Measurements from ENCODE around the gene NUDT16. TPM values are rescaled to one million over a fixed set of nuclear protein-coding genes. Genes with fewer than 3 reads are reported as not detected.

NUDT16 gene
- total and polyA plus RNA-seq, 2 donors (not counting 1 experiment from before 2014, with no cell fraction given): 6.0 to 18.8 TPM

- Histone ChIP-seq H3K9ac (ENCODE audit: insufficient read depth, low read length) (no peak overlapping the region), H4K20me1 (ENCODE audit: control insufficient read depth, extremely low read depth, insufficient read depth, low read length) (no peaks in the 10 kb centered on the region), H3K36me3 (ENCODE audit: control insufficient read depth, insufficient read depth, low read length) (no peaks in the 10 kb centered on the region), H3K4me3 (replicated peaks in 1 of 4; ENCODE audit: control extremely low read depth in 1 of 4, insufficient read depth in 1 of 4, low read depth in 3 of 4, low read length in 4 of 4) (no peak overlapping the region), H3K27ac (ENCODE audit: insufficient read depth, low read length) (no peak overlapping the region), H2AFZ (ENCODE audit: low read length) (no peak overlapping the region), H3K4me2 (ENCODE audit: extremely low read depth, insufficient read depth, low read length) (no peak overlapping the region), H3K27me3 (ENCODE audit: control insufficient read depth, insufficient read depth, low read length) (no peaks in the 10 kb centered on the region), H3K79me2 (ENCODE audit: control insufficient read depth, insufficient read depth, low read length) (no peaks in the 10 kb centered on the region), H3K9me3 (ENCODE audit: control insufficient read depth, insufficient read depth, low read depth, low read length) (no peaks in the 10 kb centered on the region), H3K4me1 (ENCODE audit: control insufficient read depth, extremely low read depth, insufficient read depth, low read length) (no peaks in the 10 kb centered on the region)
- peak in 1 of 2 donors; percentile 58 for DNase-seq (ENCODE audit: low read depth in 2 of 2)
- TF ChIP-seq CTCF (conservative IDR thresholded peaks at IDR 0.05 in 1 of 2, IDR thresholded peaks at IDR 0.05 in 1 of 2; ENCODE audit: low read depth in 1 of 2, low read length in 2 of 2): no peak
- no peak for TF ChIP-seq EZH2 (IDR thresholded peaks at IDR 0.05; ENCODE audit: low read length, missing control alignments)
Measured at GRCh38 chr3:131350506-131350905, 31.1 kb upstream of the NUDT16 start.

- DNase-seq (ENCODE audit: low read depth in 2 of 2): no peak
Measured at GRCh38 chr3:131353016-131353877, 28.3 kb upstream of the NUDT16 start.

GRCh38 chr3:131353986-131354385 lies 27.6 kb upstream of the NUDT16 start:
- Histone ChIP-seq H3K79me2 (ENCODE audit: control insufficient read depth, insufficient read depth, low read length) (no peaks in the 10 kb centered on the region), H3K36me3 (ENCODE audit: control insufficient read depth, insufficient read depth, low read length) (no peaks in the 10 kb centered on the region), H2AFZ (ENCODE audit: low read length) (no peak overlapping the region), H4K20me1 (ENCODE audit: control insufficient read depth, extremely low read depth, insufficient read depth, low read length) (no peaks in the 10 kb centered on the region), H3K4me3 (replicated peaks in 1 of 4; ENCODE audit: control extremely low read depth in 1 of 4, insufficient read depth in 1 of 4, low read depth in 3 of 4, low read length in 4 of 4) (no peak overlapping the region), H3K27me3 (ENCODE audit: control insufficient read depth, insufficient read depth, low read length) (no peaks in the 10 kb centered on the region), H3K4me1 (ENCODE audit: control insufficient read depth, extremely low read depth, insufficient read depth, low read length) (no peaks in the 10 kb centered on the region), H3K4me2 (ENCODE audit: extremely low read depth, insufficient read depth, low read length) (no peak overlapping the region), H3K27ac (ENCODE audit: insufficient read depth, low read length) (no peak overlapping the region), H3K9me3 (ENCODE audit: control insufficient read depth, insufficient read depth, low read depth, low read length) (no peaks in the 10 kb centered on the region), H3K9ac (ENCODE audit: insufficient read depth, low read length) (no peak overlapping the region)
- DNase-seq (ENCODE audit: low read depth in 2 of 2): no peak
- TF ChIP-seq CTCF (conservative IDR thresholded peaks at IDR 0.05 in 1 of 2, IDR thresholded peaks at IDR 0.05 in 1 of 2; ENCODE audit: low read depth in 1 of 2, low read length in 2 of 2) (no peak), EZH2 (IDR thresholded peaks at IDR 0.05; ENCODE audit: low read length, missing control alignments) (no peak)

More at GRCh38 chr3:131353016-131353877, 28.3 kb upstream of the NUDT16 start:
- no peaks in the 10 kb centered on the region for H3K9me3 ChIP-seq (ENCODE audit: control insufficient read depth, insufficient read depth, low read depth, low read length)
- no peaks in the 10 kb centered on the region for H3K27me3 ChIP-seq (ENCODE audit: control insufficient read depth, insufficient read depth, low read length)
- H2AFZ ChIP-seq (ENCODE audit: low read length): no peak overlapping the region
- H3K9ac ChIP-seq (ENCODE audit: insufficient read depth, low read length): no peak overlapping the region
- H3K27ac ChIP-seq (ENCODE audit: insufficient read depth, low read length): no peak overlapping the region
- no peak overlapping the region for H3K4me3 ChIP-seq (replicated peaks in 1 of 4; ENCODE audit: control extremely low read depth in 1 of 4, insufficient read depth in 1 of 4, low read depth in 3 of 4, low read length in 4 of 4)
- no peak overlapping the region for H3K4me2 ChIP-seq (ENCODE audit: extremely low read depth, insufficient read depth, low read length)
- H4K20me1 ChIP-seq (ENCODE audit: control insufficient read depth, extremely low read depth, insufficient read depth, low read length): no peaks in the 10 kb centered on the region
- no peak for TF ChIP-seq CTCF (conservative IDR thresholded peaks at IDR 0.05 in 1 of 2, IDR thresholded peaks at IDR 0.05 in 1 of 2; ENCODE audit: low read depth in 1 of 2, low read length in 2 of 2)
- TF ChIP-seq EZH2 (IDR thresholded peaks at IDR 0.05; ENCODE audit: low read length, missing control alignments): no peak
- no peaks in the 10 kb centered on the region for H3K79me2 ChIP-seq (ENCODE audit: control insufficient read depth, insufficient read depth, low read length)
- no peaks in the 10 kb centered on the region for H3K36me3 ChIP-seq (ENCODE audit: control insufficient read depth, insufficient read depth, low read length)
- H3K4me1 ChIP-seq (ENCODE audit: control insufficient read depth, extremely low read depth, insufficient read depth, low read length): no peaks in the 10 kb centered on the region

Data from fibroblast of lung (primary cell).